K562 (cell line): ENCODE measurements around the gene DCAF6. TPM values are rescaled to one million over a fixed set of nuclear protein-coding genes. Genes with fewer than 3 reads are reported as not detected.

ENCODE experiments used
- ATAC-seq: fragments of 200-7000 bp; cut with Tn5 transposase; 3 replicates; pipeline ENCODE4 v1.9.1; 2020; ENCODE audit warnings: moderate library complexity
- BruUV-seq: library from RNA; stranded (reverse); fragments of 400-500 nt; replicated peaks from 2 replicates; lab custom pipeline; 2021; lab: Mats Ljungman, UMichigan
- CTCF ChIA-PET: fragments of 300-600 bp; formaldehyde crosslinking; extraction: SDS; loops from one replicate; lab custom pipeline; 2021; ENCODE audit warnings: low intra/inter-chr PET ratio; lab: Yijun Ruan, JAX
- POLR2A ChIA-PET: fragments of 300-600, 350-650 bp; sonication (Branson Sonifier 250); formaldehyde crosslinking; extraction: SDS; loops from one replicate; lab custom pipeline; 2021; ENCODE audit warnings: antibody characterized with exemption, inconsistent platforms; lab: Yijun Ruan, JAX
- DNase-seq, 4 experiments: peaks; one replicate each; pipeline versions ENCODE4 v3.0.0 to v3.0.0-alpha.2; 2011 to 2018; ENCODE audit warnings: low spot score in 3 of 4, mixed read lengths in 3 of 4; ENCODE audit errors: extremely low read depth in 1 of 4
- FAIRE-seq: peaks from 2 replicates; lab custom pipeline; 2011; peaks lifted over from hg19 to GRCh38; lab: Jason Lieb, UNC
- H2AFZ ChIP-seq: 2 replicates; pipeline ENCODE4 v1.6.0; 2011; ENCODE audit warnings: low read depth, low read length, control low read depth, inconsistent platforms
- H3K27ac ChIP-seq: fragments of 200-600 bp; 3 replicates; pipeline ENCODE4 v1.8.0; 2011; ENCODE audit warnings: low read depth, mild to moderate bottlenecking, control low read depth, inconsistent platforms, low read length, moderate library complexity, mixed read lengths; ENCODE audit errors: extremely low read depth
- H3K27me3 ChIP-seq, 2 experiments: fragments of 300-600 bp in 1 of 2; 2 replicates in 1 of 2; 3 replicates in 1 of 2; pipeline versions ENCODE4 v1.6.0 to v1.8.0; 2011; ENCODE audit warnings: inconsistent platforms in 2 of 2, low read length in 2 of 2, mild to moderate bottlenecking in 1 of 2, mixed read lengths in 1 of 2, moderate library complexity in 1 of 2; ENCODE audit not compliant: control insufficient read depth in 2 of 2, insufficient read depth in 2 of 2
- H3K36me3 ChIP-seq: fragments of 300-600 bp; 3 replicates; pipeline ENCODE4 v1.8.0; 2011; ENCODE audit warnings: mild to moderate bottlenecking, low read length, inconsistent platforms; ENCODE audit not compliant: control insufficient read depth, insufficient read depth
- H3K4me1 ChIP-seq, 2 experiments: fragments of 200-600 bp in 1 of 2; replicated peaks in 1 of 2; 2 replicates in 1 of 2; 3 replicates in 1 of 2; pipeline versions ENCODE4 v1.5.1 to v1.8.0; 2011; ENCODE audit warnings: inconsistent platforms in 2 of 2, low read length in 2 of 2, mild to moderate bottlenecking in 1 of 2, mixed read lengths in 1 of 2, moderate library complexity in 1 of 2; ENCODE audit not compliant: control insufficient read depth in 2 of 2, insufficient read depth in 2 of 2
- H3K4me2 ChIP-seq: 2 replicates; pipeline ENCODE4 v1.6.1; 2011; ENCODE audit warnings: low read length, control low read depth, inconsistent platforms, mixed read lengths; ENCODE audit not compliant: insufficient read depth
- H3K4me3 ChIP-seq: fragments of 200-600 bp; sonication (generic), shearing (Covaris generic); 2 replicates; pipeline ENCODE4 v1.5.1; 2016; ENCODE audit warnings: control low read depth, inconsistent platforms
- H3K79me2 ChIP-seq: fragments of 200-600 bp; 3 replicates; pipeline ENCODE4 v1.8.0; 2011; ENCODE audit warnings: low read length, inconsistent platforms; ENCODE audit not compliant: control insufficient read depth, insufficient read depth
- H3K9ac ChIP-seq, 2 experiments: 2 replicates each; pipeline versions ENCODE4 v1.6.0 to v1.6.1; 2011; ENCODE audit warnings: low read depth in 2 of 2, low read length in 2 of 2, control low read depth in 1 of 2, inconsistent platforms in 1 of 2, mild to moderate bottlenecking in 1 of 2, mixed read lengths in 1 of 2; ENCODE audit not compliant: insufficient read depth in 1 of 2
- H3K9me1 ChIP-seq: one replicate; pipeline ENCODE4 v1.6.0; 2011; ENCODE audit warnings: inconsistent platforms, mild to moderate bottlenecking, low read length, moderate library complexity; ENCODE audit not compliant: control insufficient read depth, insufficient read depth
- H3K9me3 ChIP-seq: replicated peaks from 2 replicates; pipeline ENCODE4 v1.5.1; 2011; ENCODE audit warnings: low read depth, low read length, inconsistent platforms; ENCODE audit not compliant: control insufficient read depth, insufficient read depth
- H4K20me1 ChIP-seq: replicated peaks from 2 replicates; pipeline ENCODE4 v1.6.1; 2011; ENCODE audit warnings: low read length, inconsistent platforms, mixed read lengths; ENCODE audit not compliant: control insufficient read depth, insufficient read depth
- ADNP ChIP-seq: fragments of 200-800 bp; sonication (Bioruptor generic); IDR thresholded peaks from 2 replicates; pipeline ENCODE4 v1.6.1; 2016; ENCODE audit warnings: missing genetic modification characterization, missing compliant biosample characterization
- C11orf30 ChIP-seq: fragments of 450-650 bp; IDR thresholded peaks from 2 replicates; pipeline ENCODE4 v1.6.1; 2016; ENCODE audit warnings: low read depth, mild to moderate bottlenecking
- CC2D1A ChIP-seq: fragments of 450-650 bp; IDR thresholded peaks from 2 replicates; pipeline ENCODE4 v1.6.1; 2017; ENCODE audit warnings: mild to moderate bottlenecking
- CLOCK ChIP-seq: fragments of 250-450 bp; sonication (Bioruptor Pico); IDR thresholded peaks from 2 replicates; pipeline ENCODE4 v1.4.0; 2020; ENCODE audit warnings: mild to moderate bottlenecking, moderate library complexity, borderline replicate concordance
- ELF4 ChIP-seq: fragments of 450-650 bp; formaldehyde crosslinking; IDR thresholded peaks from 2 replicates; pipeline ENCODE4 v1.4.0; 2022; ENCODE audit warnings: missing genetic modification characterization
- FOXM1 ChIP-seq, 2 experiments: fragments of 450-650 bp in 1 of 2; sonication (generic) in 1 of 2; formaldehyde crosslinking in 1 of 2; IDR thresholded peaks; 2 replicates each; pipeline versions ENCODE4 v1.6.1 to v1.9.0; 2017 to 2022; ENCODE audit warnings: low read depth in 2 of 2, mild to moderate bottlenecking in 2 of 2, missing genetic modification reagents in 1 of 2, moderate library complexity in 1 of 2
- MAFF ChIP-seq: IDR thresholded peaks from 2 replicates; pipeline ENCODE4 v1.6.1; 2012; ENCODE audit warnings: low read length, improper control_type of control experiment
- MAFG ChIP-seq: fragments of 450-650 bp; conservative IDR thresholded peaks from 2 replicates; pipeline ENCODE4 v1.6.1; 2016; ENCODE audit warnings: missing genetic modification characterization, missing compliant biosample characterization
- MYBL2 ChIP-seq, 2 experiments: fragments of 450-650 bp in 1 of 2; sonication (generic) in 1 of 2; formaldehyde crosslinking in 1 of 2; IDR thresholded peaks; 2 replicates each; pipeline versions ENCODE4 v1.6.1 to v1.8.1; 2017 to 2022; ENCODE audit warnings: borderline replicate concordance in 1 of 2, inconsistent platforms in 1 of 2, low read depth in 1 of 2, mild to moderate bottlenecking in 1 of 2, missing genetic modification reagents in 1 of 2, moderate library complexity in 1 of 2
- POLR2H ChIP-seq: IDR thresholded peaks from 2 replicates; pipeline ENCODE4 v1.6.1; 2016; ENCODE audit warnings: missing genetic modification characterization, low read depth, mild to moderate bottlenecking, control low read depth, missing compliant biosample characterization, moderate library complexity
- RBM22 ChIP-seq: fragments of 200-400 bp; formaldehyde crosslinking; IDR thresholded peaks from 2 replicates; pipeline ENCODE4 v1.6.1; 2018; ENCODE audit warnings: low read length, low read depth; ENCODE audit not compliant: poor library complexity, severe bottlenecking
- RFX5 ChIP-seq: IDR thresholded peaks from 2 replicates; pipeline ENCODE4 v1.6.1; 2011; ENCODE audit warnings: low read depth, mild to moderate bottlenecking, improper control_type of control experiment, low read length
- TOE1 ChIP-seq, 2 experiments: fragments of 450-650 bp in 1 of 2; sonication (generic) in 1 of 2; formaldehyde crosslinking in 1 of 2; IDR thresholded peaks; 2 replicates each; pipeline versions ENCODE4 v1.7.1 to v1.8.0; 2016 to 2022; ENCODE audit warnings: borderline replicate concordance in 2 of 2, mild to moderate bottlenecking in 2 of 2, antibody characterized with exemption in 1 of 2, inconsistent platforms in 1 of 2, low read depth in 1 of 2, missing genetic modification reagents in 1 of 2, moderate library complexity in 1 of 2
- ZFP1 ChIP-seq: fragments of 450-650 bp; formaldehyde crosslinking; IDR thresholded peaks from 2 replicates; pipeline ENCODE4 v1.4.0; 2020; ENCODE audit warnings: mild to moderate bottlenecking, mixed read lengths
- ZNF311 ChIP-seq: fragments of 250-450 bp; sonication (Bioruptor Pico); IDR thresholded peaks from 2 replicates; pipeline ENCODE4 v1.4.0; 2020; ENCODE audit warnings: mild to moderate bottlenecking, moderate library complexity
- ZNF316 ChIP-seq: fragments of 450-650 bp; IDR thresholded peaks from 2 replicates; pipeline ENCODE4 v1.6.1; 2016
- WGBS: fragments of 100-300 bp; shearing (Covaris generic); methylation state at CpG from one replicate; pipeline ENCODE4 v1.1.6; 2016; ENCODE audit warnings: low coverage, mixed read lengths; ENCODE audit not compliant: insufficient coverage; ENCODE audit errors: missing lambda C conversion rate; 5-methylcytosine and 5-hydroxymethylcytosine counted together
- in situ Hi-C: fragments of 300-500 bp; cut with MboI; formaldehyde crosslinking; loops from 4 replicates; pipeline ENCODE4 v1.15.0; 2018; ENCODE audit warnings: inconsistent platforms, mixed read lengths
- intact Hi-C: fragments of 100-400 bp; cut with micrococcal nuclease; formaldehyde crosslinking; loops from 2 replicates; pipeline ENCODE4 v1.14.2; 2022
- polyA plus RNA-seq, 8 experiments: library from polyadenylated mRNA; depleted of rRNA in 4 of 8; stranded (reverse) in 5 of 8; unstranded in 3 of 8; fragments of >200 nt; fragmentation: Nextera tagmentation in 2 of 8; fragmentation: Illumina TruSeq in 1 of 8; extraction: Ambion mirVana in 2 of 8; extraction: Trizol in 1 of 8; gene quantifications; 2 replicates each; pipeline versions ENCODE4 v1.2.1 to v1.2.3, GENCODE V29; 2011 to 2014; ENCODE audit warnings: inconsistent platforms in 1 of 8, missing spikeins in 1 of 8
- total RNA-seq, 7 experiments: library from RNA; depleted of rRNA in 6 of 7; stranded (reverse); fragments of >200 nt in 6 of 7; fragmentation: Illumina TruSeq in 2 of 7; extraction: Trizol in 2 of 7; gene quantifications; 2 replicates each; pipeline versions ENCODE4 v1.2.1 to v1.2.3, GENCODE V29; 2011 to 2021; ENCODE audit warnings: low replicate concordance in 1 of 7

Gene DCAF6
- total and polyA plus RNA-seq, 9 of the 15 experiments (the other 6 are each of a cell fraction or from before 2014, with no cell fraction given), result 19.1 to 102 (median 46.3) TPM

- intact Hi-C loops (loop anchor here (5.0 kb wide), 1 partner anchor 202 kb away; the partner anchor contains the start of gene MPZL1), in situ Hi-C loops (no loop called here)
- FAIRE-seq, result no peak
- H2AFZ ChIP-seq, result peak overlapping the region; percentile 24; the same call in 1 of the 2 replicates
- H4K20me1 ChIP-seq, result no peaks in the 10 kb centered on the region
- H3K4me1 ChIP-seq, result peaks cover 28 to 55% of the 10 kb centered on the region in 2 experiments
- H3K36me3 ChIP-seq, result peaks cover 26% of the 10 kb centered on the region
- CTCF ChIA-PET, result no interaction called here
- peak overlapping the region in 1 of 2 experiments; percentile 67; a peak in 2 of 4 replicates for H3K9ac ChIP-seq
- ATAC-seq, result peak; percentile 17
- POLR2A ChIA-PET, result interaction anchor here (1.4 to 1.7 kb wide), 3 partner anchors 10 to 13 kb away, joined by 3 to 11 read pairs (median 8); partner anchors contain the start of genes ADCY10, DCAF6 and MPC2
- H3K27ac ChIP-seq, result peak overlapping the region; percentile 76
- DNase-seq, result no peak
- BruUV-seq, result no TSS peak
- peak overlapping the region; percentile 30 for H3K4me2 ChIP-seq
- H3K79me2 ChIP-seq, result peaks cover 94% of the 10 kb centered on the region
- WGBS, result 18% methylated on average over 2 of the region's 2 CpGs
- H3K9me1 ChIP-seq, result no peaks in the 10 kb centered on the region
- no peaks in the 10 kb centered on the region for H3K27me3 ChIP-seq
- H3K9me3 ChIP-seq, result no peaks in the 10 kb centered on the region
- no peak overlapping the region for H3K4me3 ChIP-seq
- TF ChIP-seq MAFF, result peak; percentile 94
- 0 out of 2 replicates have a peak, but pooled peaks have one; percentile 12 for TF ChIP-seq CLOCK (CRISPR knock-in tag)
- peak; percentile 97 for TF ChIP-seq C11orf30
- TF ChIP-seq FOXM1 (IDR thresholded peaks at IDR 0.05; ENCODE audit: low read depth), result peak; percentile 81
- no peak for TF ChIP-seq FOXM1 (CRISPR knock-in tag; IDR thresholded peaks at IDR 0.05; ENCODE audit: low read depth)
- peak; percentile 95 for TF ChIP-seq MAFG
- 0 out of 2 replicates have a peak, but pooled peaks have one; percentile 34 for TF ChIP-seq CC2D1A
- TF ChIP-seq ADNP, result peak; percentile 47; the same call in 1 of the 2 replicates
- TF ChIP-seq RFX5, result no peak
- peak; percentile 99 for TF ChIP-seq ZNF316
- no peak for TF ChIP-seq ELF4
- TF ChIP-seq RBM22, result no peak
- peak; percentile 83 for TF ChIP-seq MYBL2 (IDR thresholded peaks at IDR 0.05; ENCODE audit: low read depth)
- TF ChIP-seq MYBL2 (CRISPR knock-in tag; IDR thresholded peaks at IDR 0.05; ENCODE audit: borderline replicate concordance), result no peak
- peak; percentile 53; the same call in 1 of the 2 replicates for TF ChIP-seq POLR2H (tag)
- TF ChIP-seq TOE1 (IDR thresholded peaks at IDR 0.05; ENCODE audit: borderline replicate concordance), result no peak
- no peak for TF ChIP-seq TOE1 (CRISPR knock-in tag; IDR thresholded peaks at IDR 0.05; ENCODE audit: borderline replicate concordance, low read depth)
- TF ChIP-seq ZFP1 (CRISPR knock-in tag), result 0 out of 2 replicates have a peak, but pooled peaks have one; percentile 9
- peak; percentile 37; the same call in 1 of the 2 replicates for TF ChIP-seq ZNF311
These were observed 11.8 kb upstream of the DCAF6 start for GRCh38 chr1:167924543-167925231.
